GM12872 (cell line): Measurements from ENCODE around the gene SMG1.

Experiments used
- CTCF ChIP-seq: IDR thresholded peaks from 3 replicates; pipeline ENCODE4 v1.5.1; 2011; ENCODE audit warnings: low read depth, mild to moderate bottlenecking, low read length, moderate library complexity; ENCODE audit not compliant: insufficient read depth

The SMG1 gene

GRCh38 chr16:18958621-18959029 is 32.4 kb upstream of the SMG1 start:
- no peak for TF ChIP-seq CTCF

GRCh38 chr16:18953547-18953946 is 27.3 kb upstream of the SMG1 start:
- no peak for TF ChIP-seq CTCF

- TF ChIP-seq CTCF: no peak
These were observed 24.4 kb upstream of the SMG1 start for GRCh38 chr16:18950469-18951185.

GRCh38 chr16:18948372-18949020 is 22.3 kb upstream of the SMG1 start:
- no peak for TF ChIP-seq CTCF

GRCh38 chr16:18945233-18945632 is 19.0 kb upstream of the SMG1 start:
- no peak for TF ChIP-seq CTCF

- no peak for TF ChIP-seq CTCF
These were observed 17.2 kb upstream of the SMG1 start for GRCh38 chr16:18943414-18943813.

GRCh38 chr16:18942061-18942460 is 15.9 kb upstream of the SMG1 start:
- no peak for TF ChIP-seq CTCF
